BLaER1 treated with 17β-estradiol and CSF1 and Interleukin-3, amounts not matched to agents 10 nM and 100 nM (cell line): ENCODE data around the gene POP4.

Source experiments
- H3K27ac ChIP-seq, 11 experiments: shearing (Covaris generic); formaldehyde crosslinking; 2 replicates each; pipeline ENCODE4 v1.8.1; 2022
- H3K27me3 ChIP-seq, 11 experiments: shearing (Covaris generic); formaldehyde crosslinking; 2 replicates each; pipeline ENCODE4 v1.8.1; 2022
- H3K36me3 ChIP-seq, 11 experiments: shearing (Covaris generic); formaldehyde crosslinking; 2 replicates each; pipeline ENCODE4 v1.8.1; 2022
- H3K4me1 ChIP-seq, 10 experiments: shearing (Covaris generic); formaldehyde crosslinking; 2 replicates each; pipeline ENCODE4 v1.8.1; 2022
- H3K4me2 ChIP-seq, 11 experiments: shearing (Covaris generic); formaldehyde crosslinking; 2 replicates each; pipeline ENCODE4 v1.8.1; 2022
- H3K4me3 ChIP-seq, 10 experiments: shearing (Covaris generic); formaldehyde crosslinking; 2 replicates each; pipeline ENCODE4 v1.8.1; 2022
- H3K9ac ChIP-seq, 11 experiments: shearing (Covaris generic); formaldehyde crosslinking; 2 replicates each; pipeline ENCODE4 v1.8.1; 2022
- H3K9me3 ChIP-seq, 11 experiments: shearing (Covaris generic); formaldehyde crosslinking; replicated peaks in 1 of 11; 2 replicates each; pipeline ENCODE4 v1.8.1; 2022
- H4K20me1 ChIP-seq, 11 experiments: shearing (Covaris generic); formaldehyde crosslinking; 2 replicates each; pipeline ENCODE4 v1.8.1; 2022
- Cebpa-rat ChIP-seq, 11 experiments: shearing (Covaris generic); IDR thresholded peaks; 2 replicates each; pipeline ENCODE4 v1.8.1; 2022

The POP4 gene

GRCh38 chr19:29576046-29576606 is 30.0 kb upstream of the POP4 start:
- peaks cover 9 to 32% (median 16%) of the 10 kb centered on the region in 10 experiments for H3K4me1 ChIP-seq
- peaks cover 0 to 6% (median 0%) of the 10 kb centered on the region in 11 experiments; a peak in 1 of 22 replicates for H4K20me1 ChIP-seq
- no peak overlapping the region for H3K4me3 ChIP-seq
- peak overlapping the region in 1 of 11 experiments; percentile 49; a peak in 2 of 22 replicates for H3K27ac ChIP-seq
- peaks cover 0 to under 1% (median 0%) of the 10 kb centered on the region in 11 experiments; a peak in 2 of 22 replicates for H3K9me3 ChIP-seq
- H3K9ac ChIP-seq = no peak overlapping the region
- peaks cover 0 to 10% (median 0%) of the 10 kb centered on the region in 11 experiments; a peak in 4 of 22 replicates for H3K27me3 ChIP-seq
- no peak for TF ChIP-seq Cebpa-rat (IDR thresholded peaks at IDR 0.05)
- H3K4me2 ChIP-seq = peak overlapping the region in 4 of 11 experiments; percentile 72 to 88 (median 84); a peak in 8 of 22 replicates
- H3K36me3 ChIP-seq = no peaks in the 10 kb centered on the region

GRCh38 chr19:29576761-29577648 is 29.1 kb upstream of the POP4 start:
- H3K27ac ChIP-seq = peak overlapping the region in 3 of 11 experiments; percentile 0 to 49 (median 26); a peak in 3 of 22 replicates
- H3K4me3 ChIP-seq = no peak overlapping the region
- peak overlapping the region; percentile 38 to 88 (median 55) for H3K4me2 ChIP-seq
- H3K4me1 ChIP-seq = peaks cover 9 to 32% (median 16%) of the 10 kb centered on the region in 10 experiments
- peaks cover 0 to 5% (median 0%) of the 10 kb centered on the region in 11 experiments; a peak in 3 of 22 replicates for H3K9me3 ChIP-seq
- peaks cover 0 to 10% (median 0%) of the 10 kb centered on the region in 11 experiments; a peak in 4 of 22 replicates for H3K27me3 ChIP-seq
- peaks cover 0 to 6% (median 0%) of the 10 kb centered on the region in 11 experiments; a peak in 1 of 22 replicates for H4K20me1 ChIP-seq
- no peak overlapping the region for H3K9ac ChIP-seq
- H3K36me3 ChIP-seq = no peaks in the 10 kb centered on the region
- TF ChIP-seq Cebpa-rat (IDR thresholded peaks at IDR 0.05) = no peak

- no peak overlapping the region for H3K4me3 ChIP-seq
- H3K27me3 ChIP-seq = peaks cover 0 to 10% (median 0%) of the 10 kb centered on the region in 11 experiments; a peak in 4 of 22 replicates
- H3K9ac ChIP-seq = no peak overlapping the region
- peak overlapping the region; percentile 38 to 88 (median 55) for H3K4me2 ChIP-seq
- TF ChIP-seq Cebpa-rat (IDR thresholded peaks at IDR 0.05) = no peak
- peaks cover 9 to 32% (median 16%) of the 10 kb centered on the region in 10 experiments for H3K4me1 ChIP-seq
- H4K20me1 ChIP-seq = peaks cover 0 to 6% (median 0%) of the 10 kb centered on the region in 11 experiments; a peak in 1 of 22 replicates
- H3K27ac ChIP-seq = peak overlapping the region in 2 of 11 experiments; percentile 0 to 49; a peak in 2 of 22 replicates
- H3K36me3 ChIP-seq = no peaks in the 10 kb centered on the region
- peaks cover 0 to 5% (median 0%) of the 10 kb centered on the region in 11 experiments; a peak in 3 of 22 replicates for H3K9me3 ChIP-seq
Observed at GRCh38 chr19:29577649-29577963, 28.5 kb upstream of the POP4 start.

GRCh38 chr19:29578349-29578748 is 27.7 kb upstream of the POP4 start:
- Histone ChIP-seq H3K9ac (no peak overlapping the region), H3K27me3 (peaks cover 0 to 10% (median 0%) of the 10 kb centered on the region in 11 experiments; a peak in 4 of 22 replicates)

GRCh38 chr19:29579308-29579910 is 26.7 kb upstream of the POP4 start:
- H3K9me3 ChIP-seq = peaks cover 0 to 5% (median 0%) of the 10 kb centered on the region in 11 experiments; a peak in 3 of 22 replicates
- no peaks in the 10 kb centered on the region for H3K36me3 ChIP-seq
- no peak for TF ChIP-seq Cebpa-rat (IDR thresholded peaks at IDR 0.05)
- no peak overlapping the region for H3K9ac ChIP-seq
- H4K20me1 ChIP-seq = peaks cover 0 to 6% (median 0%) of the 10 kb centered on the region in 11 experiments; a peak in 1 of 22 replicates
- peaks cover 9 to 32% (median 16%) of the 10 kb centered on the region in 10 experiments for H3K4me1 ChIP-seq
- H3K4me3 ChIP-seq = no peak overlapping the region
- H3K27me3 ChIP-seq = peaks cover 0 to 10% (median 0%) of the 10 kb centered on the region in 11 experiments; a peak in 4 of 22 replicates
- no peak overlapping the region for H3K27ac ChIP-seq
- no peak overlapping the region for H3K4me2 ChIP-seq

More at GRCh38 chr19:29578349-29578748, 27.7 kb upstream of the POP4 start:
- peaks cover 9 to 32% (median 16%) of the 10 kb centered on the region in 10 experiments for H3K4me1 ChIP-seq
- H3K27ac ChIP-seq = no peak overlapping the region
- TF ChIP-seq Cebpa-rat (IDR thresholded peaks at IDR 0.05) = no peak
- H3K9me3 ChIP-seq = peaks cover 0 to 5% (median 0%) of the 10 kb centered on the region in 11 experiments; a peak in 3 of 22 replicates
- H3K4me3 ChIP-seq = no peak overlapping the region
- H3K36me3 ChIP-seq = no peaks in the 10 kb centered on the region
- H4K20me1 ChIP-seq = peaks cover 0 to 6% (median 0%) of the 10 kb centered on the region in 11 experiments; a peak in 1 of 22 replicates
- H3K4me2 ChIP-seq = peak overlapping the region in 5 of 11 experiments; percentile 53 to 88 (median 72); a peak in 4 of 22 replicates

GRCh38 chr19:29581398-29581797 is 24.7 kb upstream of the POP4 start:
- Histone ChIP-seq H3K36me3 (no peaks in the 10 kb centered on the region), H3K4me2 (no peak overlapping the region), H3K4me3 (no peak overlapping the region), H4K20me1 (peaks cover 0 to 6% (median 0%) of the 10 kb centered on the region in 11 experiments; a peak in 1 of 22 replicates), H3K9ac (no peak overlapping the region), H3K27me3 (peaks cover 0 to 9% (median 0%) of the 10 kb centered on the region in 11 experiments; a peak in 4 of 22 replicates), H3K4me1 (peaks cover 9 to 29% (median 16%) of the 10 kb centered on the region in 10 experiments), H3K27ac (no peak overlapping the region), H3K9me3 (peaks cover 0 to 5% (median 0%) of the 10 kb centered on the region in 11 experiments; a peak in 3 of 22 replicates)
- TF ChIP-seq Cebpa-rat (IDR thresholded peaks at IDR 0.05) = no peak

- Histone ChIP-seq H4K20me1 (no peaks in the 10 kb centered on the region), H3K9me3 (peaks cover 0 to 10% (median 5%) of the 10 kb centered on the region in 11 experiments; a peak in 14 of 22 replicates), H3K4me2 (no peak overlapping the region), H3K9ac (no peak overlapping the region), H3K4me3 (no peak overlapping the region), H3K4me1 (peaks cover 0 to 20% (median 0%) of the 10 kb centered on the region in 10 experiments; a peak in 2 of 20 replicates), H3K36me3 (no peaks in the 10 kb centered on the region), H3K27ac (no peak overlapping the region), H3K27me3 (no peaks in the 10 kb centered on the region)
- TF ChIP-seq Cebpa-rat (IDR thresholded peaks at IDR 0.05) = no peak
Observed at GRCh38 chr19:29583196-29583999, 22.7 kb upstream of the POP4 start.

- Histone ChIP-seq H3K36me3 (no peaks in the 10 kb centered on the region), H3K4me3 (no peak overlapping the region), H3K27me3 (no peaks in the 10 kb centered on the region), H3K4me2 (no peak overlapping the region), H3K4me1 (peaks cover 0 to 20% (median 0%) of the 10 kb centered on the region in 10 experiments; a peak in 2 of 20 replicates), H4K20me1 (no peaks in the 10 kb centered on the region), H3K9me3 (peaks cover 18 to 28% (median 24%) of the 10 kb centered on the region in 11 experiments), H3K27ac (no peak overlapping the region), H3K9ac (no peak overlapping the region)
- TF ChIP-seq Cebpa-rat (IDR thresholded peaks at IDR 0.05) = no peak
Observed at GRCh38 chr19:29586401-29586800, 19.7 kb upstream of the POP4 start.
